NB4 (cell line): Measurements from ENCODE around the gene RIIAD1.
"Not testable (repeated sequence)": the region's sequence is repeated elsewhere in the genome, so short reads cannot be mapped to it uniquely, and the experiment has no call there.

Source experiments
- DNase-seq: peaks from one replicate; pipeline ENCODE4 v3.0.0; 2010; ENCODE audit warnings: low read depth
- H3K4me3 ChIP-seq: one replicate; pipeline ENCODE4 v1.5.1; 2011; ENCODE audit warnings: mild to moderate bottlenecking, low read depth, low read length, moderate library complexity
- CTCF ChIP-seq: IDR thresholded peaks from one replicate; pipeline ENCODE4 v1.5.1; 2012; ENCODE audit warnings: low read depth, low read length
- MAX ChIP-seq: IDR thresholded peaks from 2 replicates; pipeline ENCODE4 v1.6.1; 2011; ENCODE audit warnings: low read depth, low read length
- MYC ChIP-seq: IDR thresholded peaks from 2 replicates; pipeline ENCODE4 v1.6.1; 2011; ENCODE audit warnings: low read depth, low read length
- POLR2A ChIP-seq: IDR thresholded peaks from 2 replicates; pipeline ENCODE4 v1.6.1; 2011; ENCODE audit warnings: mild to moderate bottlenecking; ENCODE audit not compliant: insufficient read length; ENCODE audit errors: extremely low read depth

The RIIAD1 gene

GRCh38 chr1:151729157-151729965 is 8.0 kb downstream of the RIIAD1 start:
- DNase-seq, result no peak
- TF ChIP-seq MAX, result no peak
- no peak for TF ChIP-seq CTCF
- TF ChIP-seq MYC, result no peak
- TF ChIP-seq POLR2A, result no peak
- no peak overlapping the region for H3K4me3 ChIP-seq

GRCh38 chr1:151729966-151730291 is 8.6 kb downstream of the RIIAD1 start:
- no peak for TF ChIP-seq CTCF
- TF ChIP-seq POLR2A, result no peak
- no peak for TF ChIP-seq MAX
- TF ChIP-seq MYC, result no peak
- no peak for DNase-seq
- H3K4me3 ChIP-seq, result no peak overlapping the region

- H3K4me3 ChIP-seq, result no peak overlapping the region
- no peak for DNase-seq
- TF ChIP-seq POLR2A (no peak), CTCF (no peak), MYC (no peak), MAX (no peak)
Measured at GRCh38 chr1:151733126-151733525, 11.8 kb downstream of the RIIAD1 start.

- not testable (repeated sequence) for H3K4me3 ChIP-seq, DNase-seq
Measured at GRCh38 chr1:151733995-151734394, 12.7 kb downstream of the RIIAD1 start.

GRCh38 chr1:151737026-151737425 is 15.7 kb downstream of the RIIAD1 start:
- H3K4me3 ChIP-seq, result no peak overlapping the region
- DNase-seq, result no peak
- no peak for TF ChIP-seq POLR2A
- TF ChIP-seq MAX, result no peak
- no peak for TF ChIP-seq MYC
- TF ChIP-seq CTCF, result no peak

- no peak overlapping the region for H3K4me3 ChIP-seq
- TF ChIP-seq POLR2A, result no peak
- TF ChIP-seq MAX, result no peak
- no peak for TF ChIP-seq CTCF
- TF ChIP-seq MYC, result no peak
- no peak for DNase-seq
Measured at GRCh38 chr1:151737479-151737878, 16.2 kb downstream of the RIIAD1 start.
